ENCODE results near the gene CIRBP.

The CIRBP gene

GRCh38 chr19:1258707-1259205 lies 10.4 kb upstream of the CIRBP start:
- DNase-seq (ENCODE audit: extremely low read depth, low read depth), result no peak
- 0 out of 2 replicates have a peak overlapping the region, but pooled peaks have one; percentile 4 for H3K4me3 ChIP-seq (replicated peaks; ENCODE audit: low read depth, low read length)
- no peak for TF ChIP-seq CTCF (IDR thresholded peaks at IDR 0.05; ENCODE audit: low read depth, low read length, missing control alignments)

- 0 out of 2 replicates have a peak overlapping the region, but pooled peaks have one; percentile 4 for H3K4me3 ChIP-seq (replicated peaks; ENCODE audit: low read depth, low read length)
- DNase-seq (ENCODE audit: extremely low read depth, low read depth), result no peak
- no peak for TF ChIP-seq CTCF (IDR thresholded peaks at IDR 0.05; ENCODE audit: low read depth, low read length, missing control alignments)
These were observed 9.8 kb upstream of the CIRBP start for GRCh38 chr19:1259206-1259875.

DNA sequence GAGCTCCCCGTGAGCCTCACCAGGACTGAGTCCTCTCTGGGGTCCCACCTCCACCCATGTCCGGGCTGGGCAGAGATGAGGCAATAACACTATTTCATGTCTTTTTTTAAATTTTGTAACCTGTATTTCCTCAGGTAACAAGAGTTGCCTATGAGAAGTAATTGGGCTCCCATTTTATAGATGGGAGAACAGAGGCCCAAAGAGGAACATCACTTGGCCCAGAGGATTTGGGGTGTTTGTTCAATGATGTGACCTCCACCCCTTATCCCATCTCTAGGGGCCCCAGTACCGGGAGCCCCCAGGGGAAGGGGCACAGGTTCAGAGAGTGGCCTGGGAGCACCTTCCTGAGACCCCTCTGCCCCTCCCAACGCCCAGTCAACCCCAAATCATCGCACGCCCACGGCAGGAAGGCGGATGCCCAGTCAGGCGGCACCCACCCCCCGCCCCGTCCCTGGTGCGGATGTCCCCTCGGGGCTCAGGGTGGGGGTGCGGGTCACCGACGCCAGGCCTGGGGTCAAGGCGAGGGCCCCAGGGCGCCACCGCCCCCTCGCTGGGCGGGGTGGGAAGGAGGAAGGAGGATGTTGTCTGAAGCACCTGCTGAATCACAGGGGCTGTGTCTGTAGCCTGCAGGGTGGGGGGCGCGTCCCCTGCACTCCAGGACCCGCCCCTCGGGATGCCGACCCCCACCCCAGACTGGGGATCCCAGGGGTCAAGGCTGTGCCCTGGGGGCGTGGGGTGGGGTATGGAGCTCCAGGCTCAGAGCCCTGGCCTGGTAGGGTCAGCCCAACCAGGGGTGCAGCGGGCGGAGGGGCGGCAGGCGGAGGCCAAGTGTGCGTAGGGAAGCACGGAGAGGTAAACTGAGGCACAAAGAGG lies 9.0 kb upstream of the CIRBP start:
- TF ChIP-seq CTCF (IDR thresholded peaks at IDR 0.05; ENCODE audit: low read depth, low read length, missing control alignments), result no peak
- H3K4me3 ChIP-seq (replicated peaks; ENCODE audit: low read depth, low read length), result peak overlapping the region; percentile 70
- no peak for DNase-seq (ENCODE audit: extremely low read depth, low read depth)

- TF ChIP-seq CTCF (IDR thresholded peaks at IDR 0.05; ENCODE audit: low read depth, low read length, missing control alignments), result no peak
- peak; percentile 87 for DNase-seq (ENCODE audit: extremely low read depth, low read depth)
- peak overlapping the region; percentile 70 for H3K4me3 ChIP-seq (replicated peaks; ENCODE audit: low read depth, low read length)
These were observed 8.2 kb upstream of the CIRBP start for GRCh38 chr19:1260749-1261537.

- TF ChIP-seq CTCF (IDR thresholded peaks at IDR 0.05; ENCODE audit: low read depth, low read length, missing control alignments), result no peak
- peak overlapping the region; percentile 70 for H3K4me3 ChIP-seq (replicated peaks; ENCODE audit: low read depth, low read length)
- DNase-seq (ENCODE audit: extremely low read depth, low read depth), result no peak
These were observed 7.7 kb upstream of the CIRBP start for GRCh38 chr19:1261538-1261797.

DNA sequence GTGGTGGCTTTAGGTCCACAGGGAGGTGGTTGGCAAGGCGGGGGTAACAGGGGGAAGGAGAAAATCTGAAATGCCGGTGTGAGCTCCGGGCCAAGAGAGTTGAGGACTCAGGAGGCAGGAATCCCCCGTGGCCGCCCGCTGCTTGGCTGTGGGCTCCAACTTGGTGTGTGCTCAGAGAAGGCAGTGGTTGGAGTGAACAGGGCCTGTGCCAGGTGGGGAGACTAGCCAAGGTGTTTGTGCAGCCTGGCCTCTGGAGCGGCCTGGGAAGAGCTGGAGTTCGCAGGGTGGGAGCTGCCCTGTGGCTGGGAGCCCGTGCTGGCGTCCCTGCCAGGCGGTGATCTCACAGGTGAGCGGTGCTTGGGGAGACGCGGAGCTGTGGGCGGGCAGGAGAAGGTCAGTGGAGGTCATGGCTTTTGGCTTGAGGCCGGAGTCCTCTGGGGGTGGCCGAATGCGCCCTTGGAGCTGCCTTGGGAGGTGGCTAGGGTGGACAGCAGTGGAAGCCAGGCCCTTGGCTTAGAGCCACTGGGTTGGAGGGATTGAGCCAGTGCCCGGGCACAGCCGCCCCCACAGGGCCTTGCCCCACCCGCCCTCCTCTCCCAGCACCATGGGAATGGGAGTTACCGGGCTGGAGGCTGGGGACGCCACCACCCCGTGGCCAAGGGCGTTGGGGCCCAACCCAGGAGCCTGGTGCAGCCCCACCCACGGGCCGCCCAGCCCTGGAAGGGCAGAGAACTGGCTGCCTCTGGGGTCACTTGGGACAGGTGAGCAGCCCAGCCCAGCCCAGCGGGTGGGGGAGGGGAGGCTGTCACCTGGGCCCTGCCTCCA lies 7.1 kb upstream of the CIRBP start:
- DNase-seq (ENCODE audit: extremely low read depth, low read depth), result no peak
- peak overlapping the region; percentile 70 for H3K4me3 ChIP-seq (replicated peaks; ENCODE audit: low read depth, low read length)
- no peak for TF ChIP-seq CTCF (IDR thresholded peaks at IDR 0.05; ENCODE audit: low read depth, low read length, missing control alignments)

Data from HFF-Myc (cell line).